Right lobe of liver (tissue), 5 donors: ENCODE measurements around the gene CTSS. TPM values are rescaled to one million over a fixed set of nuclear protein-coding genes. Genes with fewer than 3 reads are reported as not detected.

Source experiments
- small RNA-seq, 2 experiments: library from RNA; depleted of rRNA; stranded (forward); fragments of <200 nt; gene quantifications; one replicate each; pipeline ENCODE3, GENCODE V24; 2016
- total RNA-seq, 6 experiments: library from RNA; depleted of rRNA in 2 of 6; stranded (reverse); fragments of >200 nt in 2 of 6; fragmentation: NEBNext Ultra II Directional in 3 of 6; extraction: Animal tissue kit (Norgen Biotek cat#: 25700) in 3 of 6; gene quantifications; one replicate each; pipeline versions ENCODE4 v1.1.0 to v1.2.4, GENCODE V29; 2016 to 2023
- donor health status: DM: no; HTN: no; CAD: no.
- donor health status: DM: no; HTN: no; CAD: no.
- donor health status: DM: no; HTN: yes; CAD: no.
- donor health status: DM: no; HTN: yes; CAD: no.

CTSS gene
- total RNA-seq, 6 experiments from 2014 or later: 23.9 to 195 (median 61.4) TPM

Small RNAs within 50 kb of the gene (small RNA-seq; reads per million reads assigned to genes)
- 0 reads per million in 2 experiments for gene RNU6-1042P
- 0 reads per million in 2 experiments for gene RNU6-1309P

Other genes starting within 250 kb of the CTSS start
- 10 to 100 TPM; 20.5 to 35.2 (median 31.5) TPM for gene ADAMTSL4, start 216.4 kb downstream of the CTSS start, total RNA-seq
- 100 to 1,000 TPM in 5 of 6 experiments, 10 to 100 TPM in 1; 83.6 to 266 (median 158) TPM for gene MCL1, start 186.2 kb downstream of the CTSS start, total RNA-seq
- gene ENSA, start 136.2 kb downstream of the CTSS start, total RNA-seq: 100 to 1,000 TPM in 2 of 6 experiments, 10 to 100 TPM in 4; 60.4 to 166 (median 71.2) TPM
- gene GOLPH3L, start 68.6 kb downstream of the CTSS start, total RNA-seq: 10 to 100 TPM in 4 of 6 experiments, 1 to 10 TPM in 2; 4.1 to 15.3 (median 11.2) TPM
- gene HORMAD1, start 44.9 kb downstream of the CTSS start, total RNA-seq: under 1 TPM in 3 of 6 experiments, not detected in 3; 0.22 to 0.47 (median 0.25) TPM
- gene CTSK, start 42.5 kb upstream of the CTSS start, total RNA-seq: 1 to 10 TPM; 1.5 to 3.8 (median 2.6) TPM
- gene ARNT, start 110.8 kb upstream of the CTSS start, total RNA-seq: 10 to 100 TPM; 24.7 to 31.9 (median 27.8) TPM
- not detected for gene CTXND2, start 121.4 kb upstream of the CTSS start, total RNA-seq
- 10 to 100 TPM; 10.4 to 17.8 (median 12.9) TPM for gene SETDB1, start 160.6 kb upstream of the CTSS start, total RNA-seq
- gene CERS2, start 209.1 kb upstream of the CTSS start, total RNA-seq: 100 to 1,000 TPM; 298 to 572 (median 459) TPM
- 10 to 100 TPM in 5 of 6 experiments, 1 to 10 TPM in 1; 9.9 to 18.5 (median 15.1) TPM for gene ANXA9, start 216.5 kb upstream of the CTSS start, total RNA-seq
- gene MINDY1, start 241.1 kb upstream of the CTSS start, total RNA-seq: 10 to 100 TPM; 10.1 to 19.7 (median 15.4) TPM
- 10 to 100 TPM in 4 of 6 experiments, 1 to 10 TPM in 2; 4.7 to 12.0 (median 10.1) TPM for gene PRUNE1, start 242.7 kb upstream of the CTSS start, total RNA-seq